HL-60 (cell line): Measurements from ENCODE around the gene PHC2.

Experiments
- CTCF ChIP-seq: IDR thresholded peaks from one replicate; pipeline ENCODE4 v1.5.1; 2011; ENCODE audit warnings: low read length, control low read depth, inconsistent platforms; ENCODE audit not compliant: insufficient read depth
- POLR2AphosphoS5 ChIP-seq: IDR thresholded peaks from 2 replicates; pipeline ENCODE4 v1.6.1; 2012; ENCODE audit warnings: low read depth
- REST ChIP-seq: IDR thresholded peaks from 2 replicates; pipeline ENCODE4 v1.6.1; 2012; ENCODE audit warnings: low read depth; ENCODE audit not compliant: insufficient replicate concordance
- SPI1 ChIP-seq: IDR thresholded peaks from 2 replicates; pipeline ENCODE4 v1.6.1; 2012; ENCODE audit warnings: low read depth, mild to moderate bottlenecking, borderline replicate concordance

- TF ChIP-seq CTCF (no peak), POLR2AphosphoS5 (no peak), REST (no peak), SPI1 (no peak)
Measured at GRCh38 chr1:33469691-33470090, 38.8 kb upstream of the PHC2 start.
